SK-N-SH (cell line): Measurements from ENCODE around the gene CNTNAP5. TPM values are rescaled to one million over a fixed set of nuclear protein-coding genes. Genes with fewer than 3 reads are reported as not detected.

Source experiments
- CTCF ChIA-PET: fragments of 300-600, 350-600 bp; formaldehyde crosslinking; extraction: SDS; loops from one replicate; lab custom pipeline; 2021; lab: Yijun Ruan, JAX
- POLR2A ChIA-PET: fragments of 350-600 bp; sonication (Branson Sonifier 250); formaldehyde crosslinking; extraction: SDS; loops from one replicate; lab custom pipeline; 2020; ENCODE audit warnings: antibody characterized with exemption, inconsistent platforms; lab: Yijun Ruan, JAX
- DNase-seq: peaks from one replicate; pipeline ENCODE4 v3.0.0; 2012
- H2AFZ ChIP-seq: fragments of 200-600 bp; sonication (generic); 2 replicates; pipeline ENCODE4 v1.8.1; 2016; ENCODE audit warnings: antibody characterized with exemption, mild to moderate bottlenecking, low read depth
- H3F3A ChIP-seq: fragments of 200-600 bp; sonication (generic); replicated peaks from 2 replicates; pipeline ENCODE3; 2016; ENCODE audit warnings: antibody characterized with exemption, mild to moderate bottlenecking; ENCODE audit not compliant: insufficient read depth
- H3K27ac ChIP-seq, 2 experiments: fragments of 200-500 bp in 1 of 2; fragments of 200-600 bp in 1 of 2; sonication (Bioruptor generic) in 1 of 2; sonication (generic), shearing (Covaris generic) in 1 of 2; 2 replicates each; pipeline versions ENCODE4 v1.5.1 to v1.6.1; 2014 to 2016; ENCODE audit warnings: low read depth in 2 of 2, inconsistent platforms in 1 of 2, low read length in 1 of 2, mild to moderate bottlenecking in 1 of 2, mixed read lengths in 1 of 2
- H3K27me3 ChIP-seq: fragments of 200-600 bp; sonication (generic), shearing (Covaris generic); 2 replicates; pipeline ENCODE4 v1.6.1; 2016; ENCODE audit warnings: mixed run types; ENCODE audit not compliant: insufficient read depth
- H3K36me3 ChIP-seq, 2 experiments: fragments of 200-500 bp in 1 of 2; fragments of 200-600 bp in 1 of 2; sonication (Bioruptor generic) in 1 of 2; sonication (generic) in 1 of 2; replicated peaks in 1 of 2; 2 replicates each; pipeline versions ENCODE3 to v1.5.1; 2014 to 2016; ENCODE audit warnings: low read length in 1 of 2, mild to moderate bottlenecking in 1 of 2; ENCODE audit not compliant: insufficient read depth in 2 of 2, control insufficient read depth in 1 of 2
- H3K4me1 ChIP-seq, 2 experiments: fragments of 200-500 bp in 1 of 2; fragments of 200-600 bp in 1 of 2; sonication (Bioruptor generic) in 1 of 2; sonication (generic), shearing (Covaris generic) in 1 of 2; 2 replicates each; pipeline versions ENCODE4 v1.5.1 to v1.6.1; 2014 to 2016; ENCODE audit warnings: low read depth in 1 of 2, low read length in 1 of 2, mixed run types in 1 of 2; ENCODE audit not compliant: insufficient read depth in 2 of 2, control insufficient read depth in 1 of 2
- H3K4me2 ChIP-seq: fragments of 200-600 bp; sonication (generic), shearing (Covaris generic); 2 replicates; pipeline ENCODE4 v1.6.1; 2017; ENCODE audit warnings: mixed run types
- H3K4me3 ChIP-seq, 2 experiments: fragments of 200-500 bp in 1 of 2; fragments of 200-600 bp in 1 of 2; sonication (Bioruptor generic) in 1 of 2; sonication (generic), shearing (Covaris generic) in 1 of 2; 2 replicates each; pipeline versions ENCODE4 v1.5.1 to v1.8.1; 2014 to 2016; ENCODE audit warnings: low read depth in 2 of 2, inconsistent platforms in 1 of 2, low read length in 1 of 2, mild to moderate bottlenecking in 1 of 2, mixed read lengths in 1 of 2, moderate library complexity in 1 of 2
- H3K79me2 ChIP-seq: fragments of 200-600 bp; sonication (generic); 2 replicates; pipeline ENCODE4 v1.8.1; 2017; ENCODE audit warnings: mild to moderate bottlenecking; ENCODE audit not compliant: insufficient read depth
- H3K9ac ChIP-seq: fragments of 200-600 bp; sonication (generic); 2 replicates; pipeline ENCODE4 v1.6.1; 2017; ENCODE audit warnings: mixed run types
- H3K9me2 ChIP-seq: fragments of 200-600 bp; sonication (generic); 2 replicates; pipeline ENCODE4 v1.6.1; 2017; ENCODE audit warnings: mixed run types
- H3K9me3 ChIP-seq: fragments of 200-600 bp; sonication (generic); 2 replicates; pipeline ENCODE4 v1.6.1; 2017; ENCODE audit warnings: mixed run types, mild to moderate bottlenecking, moderate library complexity
- H4K20me1 ChIP-seq: fragments of 200-600 bp; sonication (generic); 2 replicates; pipeline ENCODE4 v1.6.1; 2017; ENCODE audit warnings: mild to moderate bottlenecking, mixed run types; ENCODE audit not compliant: insufficient read depth
- CHD2 ChIP-seq: fragments of 150-350 bp; IDR thresholded peaks from 2 replicates; pipeline ENCODE4 v1.6.1; 2018; ENCODE audit warnings: low read length; ENCODE audit not compliant: partially characterized antibody
- GATA2 ChIP-seq: sonication (generic); formaldehyde crosslinking; IDR thresholded peaks from 2 replicates; pipeline ENCODE4 v1.5.0; 2020; ENCODE audit warnings: mild to moderate bottlenecking, missing genetic modification reagents
- IRF3 ChIP-seq: fragments of 150-350 bp; IDR thresholded peaks from 2 replicates; pipeline ENCODE4 v1.6.1; 2016; ENCODE audit warnings: mild to moderate bottlenecking, low read depth, low read length
- NFIC ChIP-seq: IDR thresholded peaks from 2 replicates; pipeline ENCODE4 v1.4.0; 2012; ENCODE audit warnings: borderline replicate concordance
- TEAD4 ChIP-seq: IDR thresholded peaks from 2 replicates; pipeline ENCODE4 v1.4.0; 2012; ENCODE audit warnings: mild to moderate bottlenecking, borderline replicate concordance; ENCODE audit not compliant: insufficient read depth
- USF2 ChIP-seq: fragments of 150-350 bp; IDR thresholded peaks from 2 replicates; pipeline ENCODE4 v1.6.1; 2017; ENCODE audit warnings: antibody characterized with exemption, low read length, low read depth, borderline replicate concordance
- WGBS: methylation state at CpG from one replicate; pipeline ENCODE4 v1.1.6; 2017; ENCODE audit warnings: low lambda C conversion rate; 5-methylcytosine and 5-hydroxymethylcytosine counted together
- polyA plus RNA-seq, 3 experiments: library from polyadenylated mRNA; depleted of rRNA; stranded (reverse); fragments of >200 nt; gene quantifications; 2 replicates each; pipeline ENCODE4 v1.2.3, GENCODE V29; 2012
- TF ChIP-seq, protein P1 (sequence below): IDR thresholded peaks from 2 replicates; pipeline ENCODE4 v1.4.0; 2012; ENCODE audit warnings: low read depth
- TF ChIP-seq, protein P2 (sequence below): IDR thresholded peaks from 2 replicates; pipeline ENCODE4 v1.4.0; 2012; ENCODE audit warnings: low read depth, borderline replicate concordance

The CNTNAP5 gene
- polyA plus RNA-seq, 1 of the 3 experiments (the other 2 are of a cell fraction) = 0.08 TPM

- Histone ChIP-seq H3K9me3 (no peaks in the 10 kb centered on the region), H3F3A (no peaks in the 10 kb centered on the region), H3K4me2 (no peak overlapping the region), H3K4me1 (no peaks in the 10 kb centered on the region), H4K20me1 (no peaks in the 10 kb centered on the region), H3K27ac (no peak overlapping the region), H3K36me3 (no peaks in the 10 kb centered on the region), H3K79me2 (no peaks in the 10 kb centered on the region), H3K4me3 (no peak overlapping the region), H3K9me2 (no peaks in the 10 kb centered on the region), H2AFZ (no peak overlapping the region), H3K9ac (no peak overlapping the region), H3K27me3 (no peaks in the 10 kb centered on the region)
- no peak for DNase-seq
- WGBS = 11% methylated on average over 4 of the region's 4 CpGs
- CTCF ChIA-PET = interaction anchor here (1.3 kb wide), 1 partner anchor 21 kb away, joined by 3 read pairs; no protein-coding TSS in a partner anchor
- TF ChIP-seq CHD2 (no peak), IRF3 (no peak)
- TF ChIP-seq, protein P1, sequence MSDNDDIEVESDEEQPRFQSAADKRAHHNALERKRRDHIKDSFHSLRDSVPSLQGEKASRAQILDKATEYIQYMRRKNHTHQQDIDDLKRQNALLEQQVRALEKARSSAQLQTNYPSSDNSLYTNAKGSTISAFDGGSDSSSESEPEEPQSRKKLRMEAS = no peak
- POLR2A ChIA-PET = no interaction called here
Observed at GRCh38 chr2:124369181-124369580, 344.1 kb downstream of the CNTNAP5 start.

DNA sequence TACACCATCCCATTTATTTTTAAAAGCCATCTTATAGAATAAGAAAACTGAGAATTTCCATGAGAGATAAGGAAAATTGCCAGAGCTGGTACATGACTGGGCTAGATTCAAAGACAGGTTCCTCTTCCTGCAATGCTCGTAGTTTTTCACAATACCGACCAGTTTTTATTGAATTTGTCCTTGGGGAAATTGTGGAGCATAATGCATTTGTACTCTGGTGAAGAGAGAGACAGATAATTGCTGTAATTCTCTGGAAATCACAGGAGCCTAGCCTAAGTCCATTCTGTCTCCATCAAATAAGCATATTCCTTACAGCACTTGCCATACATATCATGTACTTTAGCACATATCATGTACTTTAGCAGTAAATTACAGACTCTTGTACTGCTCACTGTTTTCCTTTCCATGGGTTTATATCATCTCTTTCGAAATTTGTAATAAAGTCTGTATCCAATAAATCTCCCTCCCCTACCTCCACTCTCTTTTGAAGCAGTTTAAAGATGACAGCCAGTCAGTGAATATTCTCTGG is 355.2 kb downstream of the CNTNAP5 start:
- TF ChIP-seq GATA2 (CRISPR knock-in tag) (no peak), NFIC (no peak), TEAD4 (no peak), USF2 (no peak)
- TF ChIP-seq, protein P2, sequence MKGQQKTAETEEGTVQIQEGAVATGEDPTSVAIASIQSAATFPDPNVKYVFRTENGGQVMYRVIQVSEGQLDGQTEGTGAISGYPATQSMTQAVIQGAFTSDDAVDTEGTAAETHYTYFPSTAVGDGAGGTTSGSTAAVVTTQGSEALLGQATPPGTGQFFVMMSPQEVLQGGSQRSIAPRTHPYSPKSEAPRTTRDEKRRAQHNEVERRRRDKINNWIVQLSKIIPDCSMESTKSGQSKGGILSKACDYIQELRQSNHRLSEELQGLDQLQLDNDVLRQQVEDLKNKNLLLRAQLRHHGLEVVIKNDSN = no peak
- H3K9me3 ChIP-seq = no peaks in the 10 kb centered on the region
- no peaks in the 10 kb centered on the region for H3K9me2 ChIP-seq
- H2AFZ ChIP-seq = no peak overlapping the region
- no peak overlapping the region for H3K4me3 ChIP-seq
- H3K9ac ChIP-seq = no peak overlapping the region
- H3K4me1 ChIP-seq = no peaks in the 10 kb centered on the region
- WGBS = 19% methylated on average over 3 of the region's 3 CpGs
- no peak overlapping the region for H3K4me2 ChIP-seq
- no peaks in the 10 kb centered on the region for H3F3A ChIP-seq
- no peak overlapping the region for H3K27ac ChIP-seq
- H3K27me3 ChIP-seq = no peaks in the 10 kb centered on the region
- H3K79me2 ChIP-seq = no peaks in the 10 kb centered on the region
- CTCF ChIA-PET = interaction anchor here (1.7 kb wide), 1 partner anchor 15 kb away, joined by 4 read pairs; no protein-coding TSS in a partner anchor
- POLR2A ChIA-PET = no interaction called here
- H4K20me1 ChIP-seq = no peaks in the 10 kb centered on the region
- no peak for DNase-seq
- no peaks in the 10 kb centered on the region for H3K36me3 ChIP-seq
